GM12875 (cell line): ENCODE data around the gene NCAPD2.

Source experiments
- H3K4me3 ChIP-seq: one replicate; pipeline ENCODE4 v1.5.1; 2011; ENCODE audit warnings: low read depth, low read length, control low read depth
- TF ChIP-seq, protein P1 (sequence below): IDR thresholded peaks from 2 replicates; pipeline ENCODE4 v1.5.1; 2011; ENCODE audit warnings: low read depth, mild to moderate bottlenecking, control low read depth, inconsistent platforms, low read length, moderate library complexity, borderline replicate concordance; ENCODE audit not compliant: insufficient read depth

The NCAPD2 gene

DNA sequence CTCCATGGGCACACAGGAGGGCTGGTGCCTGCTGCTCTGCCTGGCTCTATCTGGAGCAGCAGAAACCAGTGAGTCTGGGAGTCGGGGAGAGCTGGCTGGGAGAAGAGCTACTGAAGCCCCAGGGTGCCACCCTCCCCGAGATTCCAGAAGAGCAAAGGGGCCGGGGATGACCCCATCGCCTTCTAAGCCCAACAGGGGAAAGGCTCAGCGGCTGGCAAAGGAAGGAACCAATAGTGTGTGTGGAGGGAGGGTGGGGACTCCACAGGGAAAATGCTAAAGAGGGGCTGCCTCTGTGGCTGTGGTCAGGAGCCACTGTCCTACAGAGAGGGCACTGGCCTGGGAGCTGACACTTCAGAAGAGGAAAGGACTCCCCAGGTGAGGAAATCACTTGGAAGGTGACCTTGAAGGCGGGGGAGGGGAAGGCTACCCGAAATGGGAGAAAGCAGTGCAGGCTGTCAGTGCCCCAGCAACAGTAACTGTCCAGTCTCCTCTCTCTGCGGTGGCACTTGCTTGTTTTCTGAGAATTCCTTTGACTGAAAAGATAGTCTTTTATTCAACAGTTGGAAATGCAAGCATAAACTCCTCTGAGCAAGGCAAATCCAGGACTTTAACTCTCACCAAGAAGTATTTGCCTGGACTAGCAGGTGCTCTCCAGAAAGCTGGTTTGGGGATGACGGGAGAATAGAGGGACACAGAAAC, 41.5 kb upstream of the NCAPD2 start:
- TF ChIP-seq, protein P1, sequence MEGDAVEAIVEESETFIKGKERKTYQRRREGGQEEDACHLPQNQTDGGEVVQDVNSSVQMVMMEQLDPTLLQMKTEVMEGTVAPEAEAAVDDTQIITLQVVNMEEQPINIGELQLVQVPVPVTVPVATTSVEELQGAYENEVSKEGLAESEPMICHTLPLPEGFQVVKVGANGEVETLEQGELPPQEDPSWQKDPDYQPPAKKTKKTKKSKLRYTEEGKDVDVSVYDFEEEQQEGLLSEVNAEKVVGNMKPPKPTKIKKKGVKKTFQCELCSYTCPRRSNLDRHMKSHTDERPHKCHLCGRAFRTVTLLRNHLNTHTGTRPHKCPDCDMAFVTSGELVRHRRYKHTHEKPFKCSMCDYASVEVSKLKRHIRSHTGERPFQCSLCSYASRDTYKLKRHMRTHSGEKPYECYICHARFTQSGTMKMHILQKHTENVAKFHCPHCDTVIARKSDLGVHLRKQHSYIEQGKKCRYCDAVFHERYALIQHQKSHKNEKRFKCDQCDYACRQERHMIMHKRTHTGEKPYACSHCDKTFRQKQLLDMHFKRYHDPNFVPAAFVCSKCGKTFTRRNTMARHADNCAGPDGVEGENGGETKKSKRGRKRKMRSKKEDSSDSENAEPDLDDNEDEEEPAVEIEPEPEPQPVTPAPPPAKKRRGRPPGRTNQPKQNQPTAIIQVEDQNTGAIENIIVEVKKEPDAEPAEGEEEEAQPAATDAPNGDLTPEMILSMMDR = no peak
- peak overlapping the region; percentile 83 for H3K4me3 ChIP-seq

DNA sequence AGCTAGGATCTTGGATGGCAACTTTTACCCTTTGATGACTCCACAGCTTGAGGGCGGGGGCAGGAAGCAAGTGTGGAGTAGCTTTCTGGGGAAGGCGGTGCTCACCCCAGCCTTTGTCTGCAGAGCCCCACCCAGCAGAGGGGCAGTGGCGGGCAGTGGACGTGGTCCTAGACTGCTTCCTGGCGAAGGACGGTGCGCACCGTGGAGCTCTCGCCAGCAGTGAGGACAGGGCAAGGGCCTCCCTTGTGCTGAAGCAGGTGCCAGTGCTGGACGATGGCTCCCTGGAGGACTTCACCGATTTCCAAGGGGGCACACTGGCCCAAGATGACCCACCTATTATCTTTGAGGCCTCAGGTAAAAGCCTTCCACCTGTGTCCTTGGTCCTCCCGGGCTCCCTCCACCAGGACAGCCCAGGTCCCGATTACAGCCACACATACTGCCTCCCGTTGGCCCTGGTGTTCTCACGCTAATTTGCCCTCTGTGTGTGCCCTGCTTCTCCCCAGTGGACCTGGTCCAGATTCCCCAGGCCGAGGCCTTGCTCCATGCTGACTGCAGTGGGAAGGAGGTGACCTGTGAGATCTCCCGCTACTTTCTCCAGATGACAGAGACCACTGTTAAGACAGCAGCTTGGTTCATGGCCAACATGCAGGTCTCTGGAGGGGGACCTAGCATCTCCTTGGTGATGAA, 40.8 kb upstream of the NCAPD2 start:
- peak overlapping the region; percentile 83 for H3K4me3 ChIP-seq
- TF ChIP-seq, protein P1 = no peak

- H3K4me3 ChIP-seq = no peak overlapping the region
- TF ChIP-seq, protein P1 = no peak
Observed at GRCh38 chr12:6457220-6457945, 36.5 kb upstream of the NCAPD2 start.

- TF ChIP-seq, protein P1 = no peak
- no peak overlapping the region for H3K4me3 ChIP-seq
Observed at GRCh38 chr12:6458281-6459003, 35.5 kb upstream of the NCAPD2 start.

GRCh38 chr12:6459004-6459337, 34.9 kb upstream of the NCAPD2 start:
- H3K4me3 ChIP-seq = no peak overlapping the region
- TF ChIP-seq, protein P1 = no peak

DNA sequence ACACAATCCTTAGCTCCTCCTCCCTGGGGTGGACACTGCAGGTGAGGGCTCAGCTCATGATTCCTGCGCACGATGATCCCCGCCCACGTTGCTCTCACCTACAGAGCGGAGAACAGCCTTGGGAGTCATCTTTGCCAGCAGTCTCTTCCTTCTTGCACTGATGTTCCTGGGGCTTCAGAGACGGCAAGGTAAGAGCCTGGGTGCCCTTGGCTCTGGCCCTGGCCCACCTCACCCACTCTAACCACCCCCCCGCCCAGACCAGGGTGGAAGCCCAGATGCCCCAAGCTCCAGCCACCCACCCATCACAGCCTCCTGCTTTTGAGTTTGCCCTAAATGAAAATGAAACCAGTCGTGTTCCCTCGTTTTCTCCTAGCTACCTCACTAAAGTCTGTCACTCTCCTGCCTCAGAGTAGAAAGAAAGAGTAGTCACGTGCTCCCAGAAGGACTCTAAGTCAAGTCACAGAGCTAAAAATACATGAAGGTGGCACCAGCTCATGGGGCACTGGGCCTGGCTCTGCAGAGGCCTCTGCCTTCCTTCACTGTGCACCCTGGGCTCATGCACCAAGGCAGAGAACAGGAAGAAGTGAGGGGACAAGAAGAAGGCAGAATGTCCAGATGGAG, 33.0 kb upstream of the NCAPD2 start:
- TF ChIP-seq, protein P1 = no peak
- no peak overlapping the region for H3K4me3 ChIP-seq
